NCI-H1417 treated with DMSO at 0.1 percent for 48 hours (cell line): ENCODE results near the gene NR2C2.

ENCODE experiments used
- DNase-seq: peaks from one replicate; lab custom pipeline; 2025; lab: John Stamatoyannopoulos, UW

The NR2C2 gene

GRCh38 chr3:14921811-14922705, 25.3 kb upstream of the NR2C2 start:
- no peak for DNase-seq

- DNase-seq: no peak
Measured at GRCh38 chr3:14922863-14923262, 24.5 kb upstream of the NR2C2 start.

DNA sequence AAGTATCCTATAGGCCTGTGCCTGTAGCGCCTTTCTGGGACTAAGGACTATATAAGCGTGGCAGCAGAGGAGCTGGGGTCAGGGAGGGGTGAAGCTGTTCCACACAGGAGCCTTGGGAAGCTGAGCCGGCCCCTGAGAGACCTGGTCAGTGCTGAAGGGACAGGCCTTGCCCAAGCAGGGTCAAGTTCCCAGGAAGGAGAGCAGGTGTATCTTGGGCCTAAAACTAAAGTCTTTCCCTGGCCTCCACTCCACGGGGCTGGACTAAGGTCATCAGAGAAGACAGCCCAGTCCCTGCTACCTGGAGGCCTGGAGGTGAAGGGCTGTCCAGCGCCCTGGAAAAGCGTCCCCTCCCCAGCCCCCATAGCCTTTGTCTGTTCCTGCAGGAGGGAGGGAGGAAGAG, 23.9 kb upstream of the NR2C2 start:
- DNase-seq: no peak

GRCh38 chr3:14925729-14926591, 21.4 kb upstream of the NR2C2 start:
- DNase-seq: peak; percentile 5

- no peak for DNase-seq
Measured at GRCh38 chr3:14926592-14926991, 20.8 kb upstream of the NR2C2 start.

- DNase-seq: no peak
Measured at GRCh38 chr3:14927308-14927707, 20.1 kb upstream of the NR2C2 start.

- DNase-seq: no peak
Measured at GRCh38 chr3:14929310-14930074, 17.9 kb upstream of the NR2C2 start.

DNA sequence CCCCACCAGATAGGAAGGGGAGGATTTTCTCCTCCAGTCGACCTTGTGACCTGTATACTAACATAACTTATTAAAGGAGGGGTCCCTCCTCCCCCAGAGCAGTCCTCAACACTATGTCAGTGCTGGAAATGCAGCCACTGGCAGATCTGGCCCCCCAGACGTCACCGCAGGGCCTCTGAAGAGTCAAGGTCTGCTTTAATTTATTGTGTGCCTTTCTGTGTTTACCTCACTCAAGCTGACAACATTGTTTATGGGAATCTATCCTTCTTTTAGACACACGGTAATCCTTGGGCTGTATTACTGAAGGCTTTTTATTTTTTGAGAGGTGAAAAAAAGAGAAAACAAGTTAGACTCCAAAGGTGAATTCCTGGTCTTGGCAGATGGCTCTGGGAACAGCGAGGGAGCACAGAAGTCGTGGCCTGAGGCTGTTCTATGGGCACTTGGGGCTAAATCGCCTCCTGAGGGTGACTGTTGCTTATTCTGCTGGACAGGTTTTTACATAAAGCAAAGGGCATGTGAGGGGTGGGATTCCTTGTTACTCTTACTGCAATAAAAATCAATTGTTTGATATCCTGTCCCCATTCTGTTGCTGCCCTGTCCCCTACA, 13.5 kb upstream of the NR2C2 start:
- no peak for DNase-seq

- DNase-seq: no peak
Measured at GRCh38 chr3:14935592-14936345, 11.6 kb upstream of the NR2C2 start.

DNA sequence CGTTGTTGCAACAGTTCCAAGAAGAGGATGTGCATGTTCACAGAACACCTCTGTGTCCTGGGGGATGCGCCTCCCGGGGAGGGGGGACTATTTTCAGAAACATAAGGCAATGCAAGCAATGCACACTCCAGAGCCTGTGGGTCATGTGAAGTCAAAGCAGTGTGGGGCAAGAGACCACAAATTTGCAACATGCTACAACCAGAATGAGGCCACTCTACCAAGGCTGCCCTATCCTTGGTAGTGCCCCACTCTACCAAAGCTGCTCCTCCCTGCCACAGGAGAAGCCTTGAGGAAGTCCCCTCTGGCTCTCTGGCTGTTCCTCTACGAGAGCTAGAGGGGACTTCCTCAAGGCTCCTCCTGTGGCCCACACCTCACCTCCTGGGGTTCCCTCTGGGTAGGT, 8.4 kb upstream of the NR2C2 start:
- DNase-seq: no peak

GRCh38 chr3:14941871-14942270, 5.5 kb upstream of the NR2C2 start:
- DNase-seq: no peak

DNA sequence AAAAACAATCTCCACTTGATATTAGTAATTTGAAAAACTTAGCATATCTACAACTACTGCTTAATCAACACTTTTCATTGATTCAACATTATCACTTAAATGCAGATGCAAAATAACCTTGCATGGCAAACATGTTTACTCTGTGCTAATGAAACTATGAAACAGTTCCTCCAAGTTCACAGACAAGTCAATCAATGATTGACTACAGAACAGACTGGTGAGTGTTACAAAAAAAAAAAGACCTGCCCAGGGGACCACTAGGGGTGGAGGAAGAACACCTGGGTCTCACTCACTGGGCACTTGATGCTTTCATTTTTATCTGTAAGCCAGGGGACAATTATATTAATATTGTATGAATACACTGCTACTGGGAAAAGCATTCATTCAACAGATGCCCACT, 4.3 kb upstream of the NR2C2 start:
- DNase-seq: no peak

DNA sequence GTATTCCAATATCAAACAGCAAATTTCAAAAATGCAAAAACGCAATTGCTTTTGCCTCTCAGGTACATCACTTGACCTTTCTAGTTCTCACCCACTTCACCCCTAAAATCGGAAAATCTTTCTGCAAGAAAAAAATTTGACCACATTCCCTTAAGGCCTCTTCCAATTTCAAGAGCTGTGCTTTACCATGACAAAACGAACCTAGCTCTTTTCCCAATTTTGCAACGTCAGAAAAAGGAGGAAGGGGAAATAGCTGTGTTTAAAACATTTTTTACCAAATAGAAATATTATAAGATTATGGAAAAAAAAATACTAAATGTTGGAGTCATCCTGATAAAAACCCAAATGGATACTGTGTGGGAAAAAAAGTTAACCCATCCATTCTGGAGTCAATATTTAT, 1.1 kb upstream of the NR2C2 start:
- no peak for DNase-seq

- no peak for DNase-seq
Measured at GRCh38 chr3:14946739-14947099, 664 bp upstream of the NR2C2 start.

DNA sequence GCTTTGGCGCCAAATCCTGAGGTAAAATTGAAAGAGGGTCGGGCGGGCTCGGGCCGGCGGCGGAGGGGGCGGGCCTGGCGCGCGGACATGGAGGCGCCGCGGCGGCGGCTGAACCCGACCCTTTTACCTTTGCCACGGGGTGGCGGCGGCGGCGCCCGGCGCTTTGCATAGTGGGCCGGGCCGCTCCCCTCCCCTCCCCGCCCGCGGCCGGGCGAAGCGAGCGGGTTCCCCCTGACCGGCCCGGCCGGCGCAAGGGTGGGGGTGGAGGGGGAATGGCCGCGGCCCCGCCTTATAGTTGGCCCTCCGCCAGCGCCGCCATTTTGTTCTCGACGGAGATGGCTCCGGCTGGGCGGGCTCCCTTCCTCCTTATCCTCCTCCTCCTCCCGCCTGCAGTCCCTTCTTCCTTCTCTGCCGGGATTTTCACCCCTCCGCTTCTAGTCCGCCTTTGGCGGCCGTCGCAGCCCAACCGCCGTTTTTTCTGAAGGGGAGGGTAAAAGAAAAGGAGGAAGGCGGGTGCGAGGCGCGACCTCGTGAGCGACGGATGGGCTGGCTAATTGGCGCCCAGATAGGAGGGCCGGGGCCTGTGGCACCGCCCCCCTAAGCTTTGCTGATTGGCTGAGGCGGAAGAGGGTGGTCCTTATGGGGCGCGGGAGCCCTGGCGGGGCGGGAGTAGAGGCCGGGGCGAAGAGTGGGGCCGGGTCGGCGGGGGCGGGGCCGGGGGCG, 664 bp downstream of the NR2C2 start:
- peak; percentile 56 for DNase-seq

DNA sequence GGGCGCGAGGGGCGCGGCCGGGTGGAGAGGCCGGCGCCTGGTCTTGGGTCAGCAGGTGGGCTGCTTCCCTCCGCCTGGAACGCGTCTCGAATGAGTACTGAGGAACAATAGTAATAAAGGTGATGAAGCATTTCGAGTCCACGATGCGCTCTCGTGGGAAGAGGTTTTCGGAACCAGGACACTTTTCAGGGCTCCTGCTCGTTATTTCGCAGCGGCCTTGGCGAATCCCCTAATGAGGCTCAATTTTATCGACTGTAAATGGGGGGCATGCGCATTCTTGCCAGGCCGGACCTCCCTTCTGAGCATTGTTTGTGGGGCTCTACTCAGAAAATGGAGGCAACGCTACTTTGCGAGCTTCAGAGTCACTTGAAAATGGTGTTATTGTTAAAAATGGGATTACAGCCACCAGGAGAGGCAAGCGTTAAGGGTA, 1.2 kb downstream of the NR2C2 start:
- DNase-seq: no peak

GRCh38 chr3:14949126-14949525, 1.7 kb downstream of the NR2C2 start:
- DNase-seq: no peak

- DNase-seq: no peak
Measured at GRCh38 chr3:14950274-14950673, 2.9 kb downstream of the NR2C2 start.

DNA sequence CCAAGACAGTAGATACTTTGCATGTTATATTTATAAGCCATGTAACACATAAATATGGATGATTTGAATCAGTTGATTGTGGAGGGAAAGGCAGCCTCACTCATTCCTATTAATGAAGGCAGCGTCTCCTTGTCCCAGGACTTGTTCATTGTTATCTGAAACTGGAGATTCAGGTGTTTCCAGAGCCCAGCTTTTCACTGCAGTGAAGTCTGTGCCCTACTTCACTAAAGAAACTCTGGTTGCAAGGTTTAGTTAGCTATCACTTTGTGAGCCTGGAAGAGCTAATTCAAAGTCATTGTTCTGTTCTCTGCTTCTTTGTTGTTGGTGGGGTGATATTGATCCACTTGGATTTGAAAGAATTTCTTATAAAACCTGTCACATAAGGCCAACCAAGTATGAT, 9.8 kb downstream of the NR2C2 start:
- DNase-seq: no peak

- DNase-seq: no peak
Measured at GRCh38 chr3:14957925-14958324, 10.5 kb downstream of the NR2C2 start.
